H1 (cell line): ENCODE results near the gene NEK9.

Source experiments
- CTCF ChIP-seq, 3 experiments: IDR thresholded peaks; 1 replicate in 2 of 3; 2 replicates in 1 of 3; pipeline versions ENCODE4 v1.5.1 to v1.6.1; 2011; ENCODE audit warnings: low read length in 3 of 3, mild to moderate bottlenecking in 3 of 3, inconsistent platforms in 2 of 3, low read depth in 1 of 3, moderate library complexity in 1 of 3; ENCODE audit not compliant: insufficient read depth in 1 of 3; ENCODE audit errors: control extremely low read depth in 1 of 3
- GABPA ChIP-seq: IDR thresholded peaks from 2 replicates; pipeline ENCODE4 v1.6.1; 2011; ENCODE audit warnings: mild to moderate bottlenecking, low read length, moderate library complexity, borderline replicate concordance; ENCODE audit not compliant: insufficient read depth
- GTF2F1 ChIP-seq: IDR thresholded peaks from 2 replicates; pipeline ENCODE4 v1.6.1; 2012; ENCODE audit warnings: low read depth, low read length, improper control_type of control experiment, borderline replicate concordance
- POLR2A ChIP-seq, 2 experiments: IDR thresholded peaks; 1 replicate in 1 of 2; 2 replicates in 1 of 2; pipeline ENCODE4 v1.6.1; 2011; ENCODE audit warnings: low read depth in 2 of 2, low read length in 2 of 2, mild to moderate bottlenecking in 2 of 2; ENCODE audit errors: control extremely low read depth in 1 of 2
- RAD21 ChIP-seq, 2 experiments: IDR thresholded peaks in 1 of 2; conservative IDR thresholded peaks in 1 of 2; 2 replicates each; pipeline ENCODE4 v1.6.1; 2011; ENCODE audit warnings: low read depth in 2 of 2, low read length in 2 of 2, improper control_type of control experiment in 1 of 2, inconsistent platforms in 1 of 2, mild to moderate bottlenecking in 1 of 2, moderate library complexity in 1 of 2
- RFX5 ChIP-seq: IDR thresholded peaks from 2 replicates; pipeline ENCODE4 v1.6.1; 2011; ENCODE audit warnings: low read depth, low read length, improper control_type of control experiment, borderline replicate concordance
- SP2 ChIP-seq: IDR thresholded peaks from 2 replicates; pipeline ENCODE4 v1.6.1; 2012; ENCODE audit warnings: mild to moderate bottlenecking, low read length, inconsistent platforms
- TAF1 ChIP-seq: IDR thresholded peaks from 2 replicates; pipeline ENCODE4 v1.6.1; 2011; ENCODE audit warnings: mild to moderate bottlenecking, low read depth, low read length
- TF ChIP-seq, protein P1 (sequence below): IDR thresholded peaks from 2 replicates; pipeline ENCODE4 v1.6.1; 2011; ENCODE audit warnings: low read depth, mild to moderate bottlenecking, low read length; ENCODE audit not compliant: insufficient read depth

DNA sequence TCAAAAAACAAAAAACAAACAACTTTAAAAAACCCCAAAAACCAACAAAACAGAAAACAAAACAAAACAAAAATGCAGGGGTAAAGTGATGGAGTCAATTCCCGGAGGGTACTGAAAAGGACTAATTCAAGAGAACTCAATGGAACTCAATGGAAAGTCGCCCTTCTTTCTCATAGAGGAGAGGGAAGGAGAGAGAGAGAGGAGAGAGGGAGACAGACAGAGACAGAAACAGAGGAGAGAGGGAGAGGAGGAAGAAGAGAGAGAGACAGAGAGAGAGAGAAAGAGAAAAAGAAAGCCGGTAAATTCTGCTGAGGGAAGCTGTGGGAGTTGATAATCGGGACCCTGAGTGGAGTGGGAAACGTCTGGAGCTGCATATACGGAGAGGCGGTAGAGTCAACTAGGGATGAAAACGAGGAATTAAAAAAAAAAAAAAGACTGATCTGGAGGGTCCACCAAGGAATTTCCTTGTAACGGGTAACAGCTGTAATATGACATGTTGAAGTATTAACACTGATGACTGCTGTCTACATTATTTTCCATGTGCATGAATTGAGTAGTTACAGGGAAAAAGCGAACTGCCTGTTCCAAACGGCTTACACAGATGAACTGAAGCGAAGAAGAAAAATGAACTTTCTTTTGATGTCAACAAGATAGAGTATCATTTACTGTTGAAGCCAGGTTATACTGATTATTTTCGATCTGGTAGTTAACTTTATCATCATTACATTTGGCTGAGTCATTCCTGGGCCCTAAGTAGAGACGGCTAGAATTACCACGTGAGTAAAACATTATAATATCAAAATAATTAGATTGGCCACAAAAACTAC lies 58.3 kb downstream of the NEK9 start:
- TF ChIP-seq TAF1 (no peak), POLR2A (IDR thresholded peaks at IDR 0.05; ENCODE audit: control extremely low read depth in 1 of 2, low read depth in 2 of 2, low read length in 2 of 2) (no peak), GABPA (no peak), SP2 (no peak), GTF2F1 (no peak), RAD21 (IDR thresholded peaks at IDR 0.05 in 1 of 2, conservative IDR thresholded peaks at IDR 0.05 in 1 of 2; ENCODE audit: low read depth in 2 of 2, low read length in 2 of 2) (no peak), CTCF (IDR thresholded peaks at IDR 0.05; ENCODE audit: control extremely low read depth in 1 of 3, insufficient read depth in 1 of 3, low read depth in 1 of 3, low read length in 3 of 3) (no peak), RFX5 (no peak)
- TF ChIP-seq, protein P1, sequence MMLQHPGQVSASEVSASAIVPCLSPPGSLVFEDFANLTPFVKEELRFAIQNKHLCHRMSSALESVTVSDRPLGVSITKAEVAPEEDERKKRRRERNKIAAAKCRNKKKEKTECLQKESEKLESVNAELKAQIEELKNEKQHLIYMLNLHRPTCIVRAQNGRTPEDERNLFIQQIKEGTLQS = no peak
